Activated T-helper 1 cell treated with anti-CD3 and anti-CD28 coated beads, Interleukin-12 subunit alpha, Interleukin-12 subunit beta, Interleukin-2, Interleukin-4 antibody, amounts not matched to agents 30 ng/mL and 10 ng/mL and 1 ng/mL, durations not matched to agents 14 hours and 24 hours and 36 hours (primary cell): ENCODE results near the gene CPXM1. TPM values are rescaled to one million over a fixed set of nuclear protein-coding genes. Genes with fewer than 3 reads are reported as not detected.
A peak's percentile ranks its signal among the peaks of the same experiment; 100 is the strongest.

ENCODE experiments used
- DNase-seq: peaks from one replicate; pipeline ENCODE4 v3.0.0; 2021; ENCODE audit warnings: low spot score
- H3K27ac Mint-ChIP-seq: one replicate; pipeline ENCODE4 v1.8.0; 2021; ENCODE audit warnings: mild to moderate bottlenecking, mixed read lengths
- H3K27me3 Mint-ChIP-seq: one replicate; pipeline ENCODE4 v1.8.0; 2022; ENCODE audit warnings: mild to moderate bottlenecking, moderate library complexity, mixed read lengths; ENCODE audit not compliant: insufficient read depth
- H3K36me3 Mint-ChIP-seq: one replicate; pipeline ENCODE4 v1.8.0; 2021; ENCODE audit warnings: low read depth, mixed read lengths
- H3K4me1 Mint-ChIP-seq: one replicate; pipeline ENCODE4 v1.8.0; 2021; ENCODE audit warnings: low read depth, mixed read lengths
- H3K4me3 Mint-ChIP-seq: one replicate; pipeline ENCODE4 v1.8.0; 2021; ENCODE audit warnings: mild to moderate bottlenecking, moderate library complexity, mixed read lengths
- H3K9me3 Mint-ChIP-seq: one replicate; pipeline ENCODE4 v1.8.0; 2021; ENCODE audit warnings: mixed read lengths
- intact Hi-C: fragments of 100-400 bp; cut with micrococcal nuclease; formaldehyde crosslinking; loops from one replicate; pipeline ENCODE4 v1.15.1; 2024
- total RNA-seq: library from RNA; stranded (reverse); gene quantifications from 2 replicates; pipeline ENCODE4 v1.2.3, GENCODE V29; 2022

Gene CPXM1
- total RNA-seq, 1 donor from 2014 or later: 0.31 TPM

GRCh38 chr20:2762578-2763131 is 37.8 kb downstream of the CPXM1 start:
- intact Hi-C loops: no loop called here
- Mint-ChIP-seq H3K36me3 (no peaks in the 10 kb centered on the region), H3K4me3 (no peak overlapping the region)

DNA sequence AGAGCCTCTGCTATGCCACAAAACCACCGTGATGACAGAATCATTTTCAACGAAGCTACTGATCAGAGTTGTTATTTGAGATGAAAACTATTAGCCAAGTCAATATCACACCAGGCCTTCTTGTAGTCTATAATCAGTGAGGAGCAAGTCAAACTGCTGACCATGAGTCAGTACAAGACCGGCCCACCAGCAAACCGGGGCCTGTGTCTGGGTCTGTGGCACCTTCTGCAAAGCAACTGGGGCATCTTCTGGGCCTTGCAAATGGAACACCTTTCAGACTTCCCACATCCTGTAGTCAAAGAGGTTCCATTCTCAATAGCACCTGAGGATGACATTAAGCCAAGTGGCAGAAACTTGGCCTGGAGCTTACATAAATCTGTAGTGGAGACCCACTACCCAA is 38.5 kb downstream of the CPXM1 start:
- no peaks in the 10 kb centered on the region for H3K36me3 Mint-ChIP-seq
- no peaks in the 10 kb centered on the region for H3K4me1 Mint-ChIP-seq
- no peak overlapping the region for H3K27ac Mint-ChIP-seq
- H3K9me3 Mint-ChIP-seq: no peaks in the 10 kb centered on the region
- H3K4me3 Mint-ChIP-seq: no peak overlapping the region
- peaks cover 13% of the 10 kb centered on the region for H3K27me3 Mint-ChIP-seq
- intact Hi-C loops: no loop called here
- no peak for DNase-seq

More at GRCh38 chr20:2762578-2763131, 37.8 kb downstream of the CPXM1 start:
- peaks cover 18% of the 10 kb centered on the region for H3K27me3 Mint-ChIP-seq
- no peak overlapping the region for H3K27ac Mint-ChIP-seq
- no peaks in the 10 kb centered on the region for H3K4me1 Mint-ChIP-seq
- no peaks in the 10 kb centered on the region for H3K9me3 Mint-ChIP-seq
- DNase-seq: no peak

DNA sequence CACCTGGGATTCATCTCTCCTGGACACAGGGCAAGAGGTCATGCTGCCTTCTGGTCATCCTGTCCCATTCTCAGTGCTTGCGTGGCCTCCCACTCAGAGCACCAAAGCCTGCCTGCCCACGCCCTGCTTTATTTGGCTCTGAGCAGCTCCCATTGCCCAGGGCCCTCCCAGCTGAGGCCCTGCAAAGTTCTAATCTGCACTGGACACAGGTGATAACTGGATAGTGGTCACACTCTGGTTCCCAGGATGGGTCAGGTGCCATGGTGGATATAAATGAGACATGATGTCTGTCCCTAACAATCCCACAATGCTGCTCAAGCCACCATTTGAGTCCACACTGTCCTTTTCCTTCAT is 39.5 kb downstream of the CPXM1 start:
- H3K36me3 Mint-ChIP-seq: peaks cover 2% of the 10 kb centered on the region
- DNase-seq: no peak
- no peaks in the 10 kb centered on the region for H3K4me1 Mint-ChIP-seq
- intact Hi-C loops: no loop called here
- peaks cover 14% of the 10 kb centered on the region for H3K27me3 Mint-ChIP-seq
- H3K9me3 Mint-ChIP-seq: no peaks in the 10 kb centered on the region
- no peak overlapping the region for H3K27ac Mint-ChIP-seq
- H3K4me3 Mint-ChIP-seq: no peak overlapping the region

GRCh38 chr20:2760297-2760951 is 40.0 kb downstream of the CPXM1 start:
- DNase-seq: no peak
- intact Hi-C loops: no loop called here

GRCh38 chr20:2759603-2760296 is 40.7 kb downstream of the CPXM1 start:
- intact Hi-C loops: no loop called here

More at GRCh38 chr20:2760297-2760951, 40.0 kb downstream of the CPXM1 start:
- Mint-ChIP-seq H3K4me1 (no peaks in the 10 kb centered on the region), H3K4me3 (no peak overlapping the region), H3K27me3 (peaks cover 15% of the 10 kb centered on the region), H3K36me3 (peaks cover 2% of the 10 kb centered on the region), H3K9me3 (no peaks in the 10 kb centered on the region), H3K27ac (no peak overlapping the region)

DNA sequence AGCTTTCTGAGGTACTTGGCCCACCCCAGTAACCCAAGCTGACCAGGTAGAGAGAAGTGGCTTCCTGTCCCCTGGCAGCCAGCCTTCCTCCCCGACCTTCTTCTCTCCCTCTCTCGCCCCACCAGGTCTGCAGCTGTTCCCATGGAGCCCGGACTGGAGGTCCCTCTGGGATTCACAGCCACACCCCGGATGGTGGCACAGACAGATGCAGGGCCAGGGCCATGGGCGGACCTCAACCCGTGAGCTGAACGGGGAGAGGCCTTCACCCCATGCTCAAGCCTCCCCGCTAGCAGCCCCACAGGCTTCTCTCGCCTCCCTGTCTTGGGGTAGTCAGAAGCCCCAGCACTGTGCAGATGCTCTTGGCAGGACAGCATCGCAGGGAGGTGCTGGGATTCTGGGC is 41.3 kb downstream of the CPXM1 start:
- no peak for DNase-seq
- H3K4me3 Mint-ChIP-seq: no peak overlapping the region
- peaks cover 18% of the 10 kb centered on the region for H3K27me3 Mint-ChIP-seq
- no peaks in the 10 kb centered on the region for H3K4me1 Mint-ChIP-seq
- no peak overlapping the region for H3K27ac Mint-ChIP-seq
- intact Hi-C loops: no loop called here
- peaks cover 2% of the 10 kb centered on the region for H3K36me3 Mint-ChIP-seq
- H3K9me3 Mint-ChIP-seq: no peaks in the 10 kb centered on the region

More at GRCh38 chr20:2759603-2760296, 40.7 kb downstream of the CPXM1 start:
- no peak overlapping the region for H3K4me3 Mint-ChIP-seq
- no peak for DNase-seq
- H3K27ac Mint-ChIP-seq: no peak overlapping the region
- peaks cover 16% of the 10 kb centered on the region for H3K27me3 Mint-ChIP-seq
- no peaks in the 10 kb centered on the region for H3K9me3 Mint-ChIP-seq
- peaks cover 2% of the 10 kb centered on the region for H3K36me3 Mint-ChIP-seq
- no peaks in the 10 kb centered on the region for H3K4me1 Mint-ChIP-seq

- peaks cover 25% of the 10 kb centered on the region for H3K27me3 Mint-ChIP-seq
- H3K4me3 Mint-ChIP-seq: no peak overlapping the region
- no peak for DNase-seq
- no peaks in the 10 kb centered on the region for H3K9me3 Mint-ChIP-seq
- H3K27ac Mint-ChIP-seq: no peak overlapping the region
- peaks cover 2% of the 10 kb centered on the region for H3K36me3 Mint-ChIP-seq
- intact Hi-C loops: no loop called here
- H3K4me1 Mint-ChIP-seq: peaks cover 8% of the 10 kb centered on the region
These were observed 42.5 kb downstream of the CPXM1 start for GRCh38 chr20:2757969-2758368.

DNA sequence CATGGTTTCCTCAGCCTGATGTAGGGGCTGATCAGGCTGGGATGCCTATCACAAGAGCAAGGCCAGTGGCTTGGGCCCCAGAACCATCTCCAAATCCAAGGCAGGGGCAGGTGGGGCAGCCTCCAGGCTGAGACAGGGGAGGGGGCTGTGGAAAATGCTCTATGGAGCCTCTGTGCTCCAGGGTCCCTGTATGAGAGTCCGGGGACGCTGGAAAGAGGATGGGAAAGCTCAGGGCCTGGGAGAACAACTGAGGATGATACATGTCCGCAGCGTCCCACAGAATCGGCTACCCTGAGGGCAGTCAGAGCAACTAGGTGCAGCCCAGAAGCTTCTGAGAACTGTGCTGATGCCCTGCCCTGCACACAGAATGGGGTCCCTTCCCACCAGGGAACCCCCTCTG is 43.4 kb downstream of the CPXM1 start:
- intact Hi-C loops: no loop called here
- no peak overlapping the region for H3K27ac Mint-ChIP-seq
- no peak overlapping the region for H3K4me3 Mint-ChIP-seq
- H3K4me1 Mint-ChIP-seq: peaks cover 9% of the 10 kb centered on the region
- peaks cover 2% of the 10 kb centered on the region for H3K36me3 Mint-ChIP-seq
- H3K9me3 Mint-ChIP-seq: no peaks in the 10 kb centered on the region
- no peak for DNase-seq
- H3K27me3 Mint-ChIP-seq: peaks cover 27% of the 10 kb centered on the region

DNA sequence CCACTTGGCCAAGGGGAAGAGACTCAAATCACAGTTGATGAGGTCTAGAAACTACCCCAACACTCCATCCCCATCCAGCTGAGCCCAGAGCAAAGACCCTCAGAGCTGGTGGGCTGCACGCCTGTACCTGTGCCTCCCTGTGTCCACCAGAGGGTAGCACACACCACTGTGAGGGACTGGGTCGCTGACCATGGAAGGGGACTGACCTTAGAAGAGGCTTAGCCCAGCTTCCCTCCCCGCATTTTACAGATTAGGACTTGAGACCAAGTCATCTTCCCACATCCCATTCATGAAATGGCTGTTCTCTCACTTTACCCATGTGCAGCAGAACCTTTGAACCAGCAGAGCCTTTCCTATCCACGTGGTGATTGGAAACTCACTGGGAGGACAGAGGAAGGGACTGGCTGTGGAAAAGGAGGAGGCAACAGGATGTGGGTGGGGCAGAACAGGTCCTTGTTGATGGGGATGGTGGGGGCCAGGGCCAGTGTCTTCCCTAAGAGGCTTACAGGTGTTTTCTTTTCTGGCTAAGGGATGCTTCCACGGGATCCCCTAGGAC is 44.3 kb downstream of the CPXM1 start:
- H3K27ac Mint-ChIP-seq: no peak overlapping the region

DNA sequence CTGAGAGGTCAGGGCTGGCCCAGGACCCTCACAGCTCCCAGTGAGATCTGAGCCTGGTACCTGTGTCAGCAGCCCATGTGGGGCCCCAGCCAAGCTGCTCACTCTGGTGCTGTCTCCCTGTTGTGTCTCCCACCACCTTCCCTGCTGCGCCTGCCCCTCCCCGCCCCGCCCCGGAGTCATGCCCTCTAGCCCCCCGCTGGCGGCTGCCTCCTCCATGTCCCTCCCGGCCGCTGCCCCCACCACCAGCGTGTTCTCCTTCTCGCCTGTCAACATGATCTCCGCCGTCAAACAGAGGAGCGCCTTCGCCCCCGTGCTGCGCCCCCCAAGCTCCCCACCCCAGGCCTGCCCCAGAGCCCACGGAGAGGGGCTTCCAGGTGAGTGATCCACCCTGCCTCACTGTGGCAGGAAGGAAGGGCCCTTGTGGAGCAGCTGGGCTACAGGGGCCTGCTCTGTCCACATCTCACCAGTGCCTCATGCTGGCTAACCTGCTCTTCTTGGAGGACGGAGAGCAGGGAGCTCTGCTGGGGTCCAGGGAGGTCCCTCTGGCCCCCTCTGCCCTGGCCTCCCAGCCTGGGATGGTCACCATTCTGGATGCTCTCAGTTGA is 44.9 kb downstream of the CPXM1 start:
- no peak overlapping the region for H3K27ac Mint-ChIP-seq
- H3K27me3 Mint-ChIP-seq: peaks cover 32% of the 10 kb centered on the region
- no peaks in the 10 kb centered on the region for H3K9me3 Mint-ChIP-seq
- H3K36me3 Mint-ChIP-seq: peaks cover 2% of the 10 kb centered on the region
- peaks cover 17% of the 10 kb centered on the region for H3K4me1 Mint-ChIP-seq
- H3K4me3 Mint-ChIP-seq: no peak overlapping the region
- intact Hi-C loops: no loop called here
- DNase-seq: no peak

More for the DNA sequence above, 44.3 kb downstream of the CPXM1 start:
- intact Hi-C loops: no loop called here
- Mint-ChIP-seq H3K9me3 (no peaks in the 10 kb centered on the region), H3K36me3 (peaks cover 2% of the 10 kb centered on the region), H3K4me3 (no peak overlapping the region), H3K27me3 (peaks cover 27% of the 10 kb centered on the region), H3K4me1 (peaks cover 11% of the 10 kb centered on the region)
- no peak for DNase-seq

- Mint-ChIP-seq H3K27ac (no peak overlapping the region), H3K27me3 (peaks cover 41% of the 10 kb centered on the region), H3K4me1 (peaks cover 22% of the 10 kb centered on the region), H3K9me3 (no peaks in the 10 kb centered on the region), H3K4me3 (no peak overlapping the region), H3K36me3 (peaks cover 2% of the 10 kb centered on the region)
- intact Hi-C loops: loop anchor here (5.0 kb wide), 2 partner anchors 232 to 258 kb away; no protein-coding TSS in a partner anchor
- DNase-seq: no peak
These were observed 46.0 kb downstream of the CPXM1 start for GRCh38 chr20:2754424-2754823.

GRCh38 chr20:2753461-2754040 is 46.9 kb downstream of the CPXM1 start:
- no peak overlapping the region for H3K27ac Mint-ChIP-seq

More at GRCh38 chr20:2753461-2754040, 46.9 kb downstream of the CPXM1 start:
- no peaks in the 10 kb centered on the region for H3K9me3 Mint-ChIP-seq
- H3K4me3 Mint-ChIP-seq: peak overlapping the region; percentile 50
- peaks cover 22% of the 10 kb centered on the region for H3K4me1 Mint-ChIP-seq
- DNase-seq: no peak
- H3K27me3 Mint-ChIP-seq: peaks cover 41% of the 10 kb centered on the region
- H3K36me3 Mint-ChIP-seq: peaks cover 2% of the 10 kb centered on the region
- intact Hi-C loops: loop anchor here (2.0 to 5.0 kb wide), 4 partner anchors 99 to 259 kb away; partner anchors contain the start of gene PTPRA
